Astrocyte of the cerebellum (primary cell): Measurements from ENCODE around the gene BCL11A.

Experiments used
- DNase-seq: peaks from one replicate; pipeline ENCODE4 v3.0.0-alpha.2; 2011; ENCODE audit warnings: low read depth
- H3K4me3 ChIP-seq: 2 replicates; pipeline ENCODE4 v1.5.1; 2011; ENCODE audit warnings: mild to moderate bottlenecking, low read depth, low read length, moderate library complexity
- in situ Hi-C: cut with HindIII; loops from 2 replicates; pipeline ENCODE4 v1.10.0; 2017; ENCODE audit warnings: low sequenced_read_pairs
- TF ChIP-seq, protein P1 (sequence below): IDR thresholded peaks from 2 replicates; pipeline ENCODE4 v1.5.1; 2012; ENCODE audit warnings: low read length, low read depth, moderate library complexity, mild to moderate bottlenecking; ENCODE audit errors: missing control alignments

The BCL11A gene

DNA sequence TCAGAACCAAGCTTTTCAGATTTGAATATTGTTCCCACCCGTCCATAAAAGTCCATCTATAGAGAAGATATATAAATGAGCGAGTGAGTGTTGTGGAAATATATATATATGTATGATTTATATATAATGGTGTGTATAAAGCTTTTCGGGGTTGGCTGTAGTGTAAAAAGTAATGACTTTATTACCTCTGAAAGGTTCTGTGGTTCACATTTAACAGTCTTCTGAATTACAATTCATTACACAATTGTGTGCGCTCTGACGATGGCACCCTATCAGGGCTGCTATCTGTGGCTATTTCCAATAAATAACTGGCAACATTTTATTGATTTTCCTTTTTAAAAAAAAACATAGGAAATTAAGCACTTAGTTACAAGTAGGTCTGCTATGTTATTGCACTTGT lies 2.7 kb upstream of the BCL11A start:
- TF ChIP-seq, protein P1, sequence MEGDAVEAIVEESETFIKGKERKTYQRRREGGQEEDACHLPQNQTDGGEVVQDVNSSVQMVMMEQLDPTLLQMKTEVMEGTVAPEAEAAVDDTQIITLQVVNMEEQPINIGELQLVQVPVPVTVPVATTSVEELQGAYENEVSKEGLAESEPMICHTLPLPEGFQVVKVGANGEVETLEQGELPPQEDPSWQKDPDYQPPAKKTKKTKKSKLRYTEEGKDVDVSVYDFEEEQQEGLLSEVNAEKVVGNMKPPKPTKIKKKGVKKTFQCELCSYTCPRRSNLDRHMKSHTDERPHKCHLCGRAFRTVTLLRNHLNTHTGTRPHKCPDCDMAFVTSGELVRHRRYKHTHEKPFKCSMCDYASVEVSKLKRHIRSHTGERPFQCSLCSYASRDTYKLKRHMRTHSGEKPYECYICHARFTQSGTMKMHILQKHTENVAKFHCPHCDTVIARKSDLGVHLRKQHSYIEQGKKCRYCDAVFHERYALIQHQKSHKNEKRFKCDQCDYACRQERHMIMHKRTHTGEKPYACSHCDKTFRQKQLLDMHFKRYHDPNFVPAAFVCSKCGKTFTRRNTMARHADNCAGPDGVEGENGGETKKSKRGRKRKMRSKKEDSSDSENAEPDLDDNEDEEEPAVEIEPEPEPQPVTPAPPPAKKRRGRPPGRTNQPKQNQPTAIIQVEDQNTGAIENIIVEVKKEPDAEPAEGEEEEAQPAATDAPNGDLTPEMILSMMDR, result no peak
- in situ Hi-C loops, result no loop called here
- no peak overlapping the region for H3K4me3 ChIP-seq

DNA sequence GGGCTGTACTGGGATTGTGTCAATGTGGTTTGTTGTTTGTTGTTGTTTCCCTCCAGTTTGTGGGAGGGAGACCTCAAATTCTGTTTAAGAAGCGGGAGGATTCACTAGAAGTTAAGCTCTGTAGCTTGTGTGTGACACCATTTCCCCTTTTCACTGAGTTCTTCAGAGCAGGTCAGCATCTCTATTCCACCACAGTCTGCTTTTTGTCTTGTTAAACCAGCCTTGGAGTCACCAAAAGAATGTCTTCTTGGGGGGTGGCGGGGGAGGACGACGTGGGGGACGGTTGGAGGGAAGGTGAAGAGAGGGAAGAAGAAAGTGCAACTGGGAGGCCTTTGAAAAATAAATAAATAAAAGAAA lies 2.3 kb upstream of the BCL11A start:
- DNase-seq, result no peak
- peak overlapping the region; percentile 84 for H3K4me3 ChIP-seq
- TF ChIP-seq, protein P1, result no peak
- in situ Hi-C loops, result no loop called here

More for the DNA sequence above, 2.7 kb upstream of the BCL11A start:
- no peak for DNase-seq

DNA sequence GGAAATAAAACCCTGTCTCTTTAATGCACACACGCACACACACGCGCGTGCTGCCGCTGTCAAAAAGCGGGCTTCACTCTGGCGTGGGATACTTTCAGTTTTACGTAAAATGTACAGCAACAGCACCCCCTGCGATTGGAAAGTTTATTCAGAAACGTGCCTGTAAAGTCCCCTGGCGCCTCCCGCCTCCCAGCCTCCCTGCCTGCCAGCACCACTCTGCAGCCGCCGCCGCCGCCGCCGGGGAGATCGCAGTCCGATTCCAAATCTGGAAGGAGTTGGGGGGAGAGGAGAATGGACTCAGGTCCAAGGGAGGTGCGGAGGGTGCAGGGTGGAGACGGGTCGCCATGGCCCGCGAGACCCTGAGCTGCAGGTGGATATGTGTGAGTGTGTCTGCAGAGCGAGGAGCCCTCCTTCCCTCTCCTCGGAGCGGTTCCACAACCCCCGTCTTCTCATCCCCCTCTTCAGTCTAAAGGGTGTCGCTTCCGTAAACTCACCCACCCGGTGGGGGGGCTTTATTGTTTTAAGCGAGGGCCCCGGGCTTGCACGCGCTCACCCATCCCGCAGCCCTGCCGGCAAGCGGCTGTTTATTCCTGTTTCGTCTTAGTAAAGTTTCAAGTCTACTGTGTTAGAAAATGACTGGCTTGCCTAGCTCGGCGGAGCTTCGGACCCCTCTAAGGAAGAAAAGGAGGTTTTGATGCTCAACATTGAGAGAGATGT lies 1.8 kb upstream of the BCL11A start:
- in situ Hi-C loops, result no loop called here
- peak; percentile 47 for DNase-seq
- H3K4me3 ChIP-seq, result peak overlapping the region; percentile 84
- TF ChIP-seq, protein P1, result peak; percentile 40

DNA sequence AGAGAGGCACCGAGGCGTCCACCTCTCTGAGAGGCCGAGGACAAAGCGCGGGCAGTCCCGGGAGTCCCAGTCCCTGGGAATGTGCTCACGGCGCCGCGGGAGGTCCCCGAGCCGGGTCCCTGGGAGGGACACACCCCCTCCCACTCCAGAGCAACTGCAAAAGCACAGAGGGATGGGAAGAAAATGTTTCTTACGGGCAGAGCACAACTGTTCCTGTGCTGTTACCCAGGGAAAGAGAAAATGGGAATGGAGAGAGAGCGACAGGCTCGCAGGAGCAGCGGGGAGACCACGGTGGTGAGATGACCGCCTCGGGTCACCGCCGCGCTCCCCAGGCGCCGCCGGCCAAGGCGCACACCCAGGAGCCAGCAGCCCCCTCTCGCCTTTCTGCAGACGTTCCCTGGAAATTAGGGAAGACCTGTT lies 1.2 kb upstream of the BCL11A start:
- in situ Hi-C loops, result no loop called here
- H3K4me3 ChIP-seq, result peak overlapping the region; percentile 84
- TF ChIP-seq, protein P1, result no peak
- DNase-seq, result no peak

DNA sequence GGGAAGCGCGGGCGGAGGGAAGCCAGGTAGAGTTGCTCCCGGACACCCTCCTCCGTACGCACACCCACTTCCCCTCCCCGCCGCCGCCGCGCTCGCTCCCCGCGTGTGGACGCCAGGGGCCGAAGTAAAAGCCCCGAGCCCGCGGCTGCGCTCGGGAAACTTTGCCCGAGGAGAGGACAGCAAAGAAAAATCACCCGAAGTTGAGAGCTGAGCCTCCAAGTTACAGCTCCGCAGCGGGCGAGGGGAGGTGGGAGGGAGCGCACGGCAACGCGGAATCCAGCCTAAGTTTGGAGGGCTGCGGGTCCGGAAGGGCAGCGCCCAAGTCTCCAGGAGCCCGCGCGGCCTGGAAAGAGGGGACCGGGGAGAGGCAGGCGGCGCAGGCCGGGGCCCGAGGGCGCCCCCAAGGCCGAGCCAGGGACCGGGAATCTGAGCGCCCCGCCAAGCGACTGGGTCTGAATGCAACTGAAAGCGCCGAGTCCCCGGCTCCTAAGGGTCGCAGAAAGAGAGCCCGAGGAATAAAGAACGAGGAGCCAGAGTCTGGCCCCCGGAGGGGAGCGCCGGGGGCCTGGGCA lies 706 bp upstream of the BCL11A start:
- H3K4me3 ChIP-seq, result peak overlapping the region; percentile 84
- TF ChIP-seq, protein P1, result peak; percentile 11
- in situ Hi-C loops, result no loop called here
- no peak for DNase-seq

DNA sequence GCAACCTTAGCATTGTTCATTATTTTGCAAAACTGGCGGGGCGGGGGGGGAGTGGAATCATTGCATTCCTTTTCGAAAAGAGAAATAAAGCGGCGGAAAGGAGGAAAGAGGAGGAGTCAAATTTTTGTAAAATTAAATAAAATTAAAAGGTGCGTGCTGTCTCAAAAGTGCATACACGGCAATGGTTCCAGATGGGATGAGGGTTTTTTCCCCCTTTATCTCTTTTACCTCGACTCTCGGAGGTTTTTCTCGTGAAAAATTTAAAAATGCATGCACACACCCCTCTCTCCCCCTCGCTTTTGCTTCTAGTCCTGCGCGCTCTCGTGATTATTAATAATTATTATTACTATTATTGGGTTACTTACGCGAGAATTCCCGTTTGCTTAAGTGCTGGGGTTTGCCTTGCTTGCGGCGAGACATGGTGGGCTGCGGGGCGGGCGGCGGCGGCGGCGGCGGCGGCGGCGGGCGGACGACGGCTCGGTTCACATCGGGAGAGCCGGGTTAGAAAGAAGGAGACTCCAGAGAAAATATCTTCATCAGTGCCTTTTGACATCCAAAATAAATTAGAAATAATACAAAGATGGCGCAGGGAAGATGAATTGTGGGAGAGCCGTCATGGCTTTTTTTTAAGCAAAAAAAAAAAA lies 481 bp downstream of the BCL11A start:
- DNase-seq, result no peak
- TF ChIP-seq, protein P1, result no peak
- in situ Hi-C loops, result no loop called here
- H3K4me3 ChIP-seq, result peak overlapping the region; percentile 84
